Fibroblast of the conjunctiva (primary cell): ENCODE data around the gene CAMK4.

Experiments used
- DNase-seq: peaks from one replicate; pipeline ENCODE4 v3.0.0-alpha.2; 2010; ENCODE audit warnings: low read depth

Gene CAMK4

DNA sequence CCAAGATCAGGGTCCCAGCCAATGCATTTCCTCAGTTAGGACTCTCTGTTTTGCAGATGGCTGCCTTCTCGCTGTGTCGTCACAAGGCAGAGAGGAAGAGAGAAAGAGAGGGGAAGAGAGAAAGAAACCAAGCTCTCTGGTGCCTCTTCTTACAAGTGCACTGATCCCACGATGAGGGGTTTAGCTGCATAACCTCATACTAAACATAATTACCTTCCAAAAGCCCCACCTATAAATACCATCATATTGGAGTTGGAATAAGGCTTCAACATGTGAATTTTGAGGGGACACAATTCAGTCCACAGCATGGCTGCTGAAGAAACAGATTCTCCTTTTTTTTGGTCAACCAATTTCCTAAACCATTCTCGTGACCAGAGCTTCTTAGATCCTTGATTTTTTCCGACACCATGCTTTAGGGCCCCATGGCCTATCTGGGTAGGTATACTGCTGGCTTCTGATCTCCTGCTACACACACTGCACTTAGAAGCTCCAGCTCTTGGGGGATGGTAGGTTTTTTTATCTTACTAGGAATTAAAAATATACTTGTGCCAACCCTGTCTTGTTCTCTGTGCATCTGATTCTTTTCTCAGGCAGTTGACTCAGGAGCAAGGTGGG is 5.1 kb downstream of the CAMK4 start:
- no peak for DNase-seq

DNA sequence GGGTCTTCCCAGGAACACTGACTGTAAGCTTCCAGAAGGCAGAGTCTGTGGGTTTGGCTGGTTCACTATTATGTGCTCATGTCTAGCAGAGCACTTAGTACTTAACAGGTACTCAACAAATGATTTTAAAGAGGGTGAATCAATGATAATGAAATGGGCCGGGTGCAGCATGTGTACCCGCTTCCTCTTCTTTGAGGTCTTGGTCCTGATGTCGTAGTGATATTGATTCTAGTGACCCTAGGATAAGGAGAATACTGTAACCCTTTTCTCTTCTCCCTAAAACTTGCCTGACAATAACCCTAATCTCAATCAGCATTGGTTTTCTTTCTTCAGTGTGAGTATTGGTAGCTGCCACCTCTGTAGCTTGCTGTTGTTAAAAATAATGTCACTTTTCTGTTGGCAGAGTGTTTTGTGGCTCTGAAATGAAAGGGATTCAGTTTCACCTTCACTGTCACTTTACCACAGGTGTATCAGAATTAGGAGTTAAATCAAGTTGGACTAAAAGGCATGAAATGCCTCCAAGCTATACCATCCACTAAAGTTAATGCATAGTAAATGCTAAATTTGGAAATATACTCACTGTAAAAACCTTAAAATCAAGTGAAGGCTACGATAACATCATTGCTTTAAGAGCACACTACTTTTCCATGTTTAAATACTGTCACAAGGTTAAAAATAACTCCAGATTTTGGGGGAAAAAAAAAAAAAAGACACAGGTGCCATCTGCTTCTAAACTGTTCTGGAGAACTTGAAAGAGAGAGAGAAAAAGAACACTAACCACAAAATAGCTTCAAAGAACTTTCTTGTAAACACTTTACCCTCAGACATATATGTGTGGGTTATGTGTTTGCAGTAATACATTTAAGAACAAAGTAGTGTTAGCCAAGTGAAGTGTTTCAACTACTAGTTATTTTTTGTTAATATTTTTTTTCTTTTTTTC is 6.0 kb downstream of the CAMK4 start:
- DNase-seq, result no peak

DNA sequence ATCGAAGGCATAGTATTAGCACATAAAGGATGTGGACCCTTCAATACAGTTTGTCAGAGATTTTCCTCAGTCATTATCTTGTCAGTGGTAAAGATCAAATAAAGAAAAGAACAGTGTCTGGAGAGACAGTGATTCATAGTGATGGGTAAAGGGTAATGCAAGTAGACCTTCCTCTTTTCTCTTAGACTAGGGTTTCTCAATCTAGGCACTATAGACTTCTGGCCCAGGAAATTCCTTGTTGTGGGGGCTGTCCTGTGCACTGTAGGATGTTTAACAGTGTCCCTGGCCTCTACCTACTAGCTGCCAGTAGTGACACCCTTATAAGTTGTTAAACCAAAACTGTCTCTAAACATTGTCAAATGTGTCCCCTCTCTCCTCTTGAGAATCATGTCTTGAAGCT is 6.9 kb downstream of the CAMK4 start:
- no peak for DNase-seq

DNA sequence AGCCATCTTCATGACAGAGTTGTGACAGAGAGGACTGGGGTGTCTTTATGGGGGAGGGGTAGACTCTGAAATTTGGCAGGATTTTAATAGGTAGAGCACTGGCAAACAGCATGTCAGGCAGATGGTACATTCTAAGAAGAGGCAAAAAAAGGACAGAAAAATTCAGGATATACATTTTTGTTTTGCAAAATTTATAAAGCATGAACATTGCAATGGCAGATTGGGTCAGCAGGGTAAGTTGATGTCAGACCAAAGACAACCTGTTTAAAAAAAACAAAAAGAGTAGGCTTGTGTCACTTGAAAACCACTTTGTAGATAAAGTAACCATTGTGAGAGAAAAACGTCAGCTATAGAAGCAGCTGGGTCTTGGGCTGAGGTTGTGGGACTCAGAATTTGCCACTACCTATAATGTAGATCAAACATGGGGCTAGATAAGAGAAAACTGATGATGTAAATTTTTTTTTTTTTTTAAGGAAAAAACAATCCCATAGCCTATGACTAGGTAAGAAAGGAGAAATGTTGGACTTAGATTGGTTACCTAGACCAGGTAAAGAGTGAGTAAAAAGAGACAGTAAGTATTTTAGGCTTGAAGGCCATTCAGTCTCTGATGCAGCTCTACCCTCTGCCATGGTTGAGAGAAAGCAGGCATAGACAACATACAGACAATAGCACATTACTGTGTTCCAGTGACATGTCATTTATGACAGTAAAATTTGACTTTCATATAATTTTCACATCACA is 8.3 kb downstream of the CAMK4 start:
- no peak for DNase-seq

DNA sequence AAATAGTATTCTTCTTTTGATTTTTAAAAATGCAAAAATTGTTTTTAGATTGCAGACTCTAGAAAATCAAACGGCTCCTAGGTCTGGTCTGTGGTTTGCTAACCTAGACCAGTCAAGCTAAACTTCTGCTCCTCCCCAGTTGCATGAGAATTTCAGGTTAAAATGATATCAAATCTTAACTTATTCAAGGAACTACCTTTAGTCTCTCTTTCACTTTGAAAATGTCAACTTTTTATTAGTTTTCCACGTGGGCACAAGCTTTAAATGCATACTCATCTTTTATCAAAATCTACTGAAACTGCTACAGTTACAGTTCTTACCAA is 8.8 kb downstream of the CAMK4 start:
- DNase-seq, result no peak

DNA sequence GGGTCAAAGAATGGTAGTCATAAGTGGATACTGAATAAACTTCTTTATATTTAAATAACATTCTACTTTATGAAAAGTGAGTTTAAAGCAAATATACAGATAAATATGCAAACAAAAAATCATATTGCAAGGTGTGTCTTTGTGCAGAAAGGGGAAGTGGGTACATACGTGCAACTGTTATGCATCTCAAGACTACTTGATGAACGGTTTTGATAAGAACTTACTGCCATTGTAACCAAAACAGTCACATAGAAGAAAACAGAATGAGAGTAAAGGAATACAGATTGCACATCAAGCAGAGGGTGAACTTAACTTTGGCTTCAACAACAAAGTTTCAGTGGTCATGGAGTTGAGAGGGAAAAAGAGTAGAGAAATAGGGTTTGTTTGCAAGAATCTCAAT is 9.9 kb downstream of the CAMK4 start:
- DNase-seq, result no peak

DNA sequence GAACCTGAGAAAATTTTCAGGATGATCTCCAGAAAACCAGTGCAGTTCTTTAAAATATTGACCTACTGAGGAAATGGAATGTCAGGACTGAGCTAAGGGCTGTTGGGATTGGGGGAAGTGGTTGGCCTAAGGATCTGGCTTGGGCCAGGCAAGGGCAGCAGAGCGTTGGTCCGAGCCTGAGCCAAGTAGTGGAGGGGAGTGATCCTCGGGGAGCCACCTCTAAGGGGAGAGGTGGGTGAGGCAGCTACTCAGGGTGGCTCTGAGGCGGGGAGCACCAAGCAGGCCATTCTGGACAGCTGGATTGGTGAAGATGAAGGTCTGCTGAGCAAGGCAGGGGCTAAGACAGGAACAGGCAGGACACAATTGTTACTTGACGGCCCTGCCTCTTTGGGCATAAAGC is 11.5 kb downstream of the CAMK4 start:
- DNase-seq, result no peak

DNA sequence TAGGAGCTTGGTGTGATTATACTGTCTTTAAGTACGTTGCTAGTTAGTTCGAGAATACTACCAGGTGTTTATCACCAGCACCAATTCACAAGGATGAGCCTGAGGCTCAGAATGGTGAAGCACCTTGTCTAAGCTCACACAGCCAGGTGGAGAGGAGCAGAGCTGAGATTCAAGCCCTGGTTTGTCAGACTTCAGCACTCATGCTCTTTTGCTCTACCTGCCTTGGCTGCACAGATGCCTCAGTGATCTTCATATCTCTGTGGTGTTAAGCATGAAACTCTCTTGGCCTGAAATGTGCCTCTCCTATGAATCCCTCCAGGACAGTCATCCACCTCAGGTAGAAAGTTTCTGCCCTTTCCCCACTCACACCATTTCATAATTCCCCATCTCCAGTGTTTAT is 12.2 kb downstream of the CAMK4 start:
- no peak for DNase-seq

DNA sequence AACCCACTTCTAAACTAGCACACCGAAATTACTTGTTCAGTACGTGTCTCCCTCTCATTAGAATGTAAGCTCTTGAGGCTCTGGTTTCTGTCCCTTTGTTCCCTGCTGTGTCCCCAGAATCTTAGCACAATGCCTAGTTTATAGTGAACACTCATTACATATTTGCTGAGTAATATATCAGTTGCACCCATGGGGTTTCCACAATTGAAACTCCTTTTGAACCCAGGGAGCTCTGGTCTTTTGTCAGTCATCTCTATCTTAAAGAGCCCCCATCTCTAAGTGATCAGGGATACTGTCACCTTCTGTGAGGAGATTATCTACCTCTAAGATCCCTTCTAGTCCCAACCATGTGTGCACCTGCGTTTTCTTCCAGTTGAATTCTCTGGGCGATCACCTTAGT is 12.8 kb downstream of the CAMK4 start:
- no peak for DNase-seq

DNA sequence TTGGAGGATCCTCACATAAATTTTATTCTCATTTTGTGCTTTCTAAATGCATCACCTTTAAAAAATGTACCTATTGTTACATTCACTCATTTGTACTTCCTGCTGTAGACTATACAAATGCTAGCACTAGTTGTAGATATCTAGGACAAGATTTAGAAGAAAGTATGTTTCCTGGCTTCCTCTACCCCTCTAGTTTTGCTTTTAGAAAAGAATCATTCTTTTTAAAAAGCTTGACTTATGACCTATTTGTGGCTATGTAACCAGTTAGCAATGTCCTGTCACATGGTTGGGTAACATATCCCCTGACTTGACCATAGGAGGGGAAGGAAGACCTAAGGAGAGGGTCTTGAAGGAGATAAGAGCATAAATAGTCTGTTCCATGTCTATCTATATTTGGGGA is 13.3 kb downstream of the CAMK4 start:
- DNase-seq, result no peak

DNA sequence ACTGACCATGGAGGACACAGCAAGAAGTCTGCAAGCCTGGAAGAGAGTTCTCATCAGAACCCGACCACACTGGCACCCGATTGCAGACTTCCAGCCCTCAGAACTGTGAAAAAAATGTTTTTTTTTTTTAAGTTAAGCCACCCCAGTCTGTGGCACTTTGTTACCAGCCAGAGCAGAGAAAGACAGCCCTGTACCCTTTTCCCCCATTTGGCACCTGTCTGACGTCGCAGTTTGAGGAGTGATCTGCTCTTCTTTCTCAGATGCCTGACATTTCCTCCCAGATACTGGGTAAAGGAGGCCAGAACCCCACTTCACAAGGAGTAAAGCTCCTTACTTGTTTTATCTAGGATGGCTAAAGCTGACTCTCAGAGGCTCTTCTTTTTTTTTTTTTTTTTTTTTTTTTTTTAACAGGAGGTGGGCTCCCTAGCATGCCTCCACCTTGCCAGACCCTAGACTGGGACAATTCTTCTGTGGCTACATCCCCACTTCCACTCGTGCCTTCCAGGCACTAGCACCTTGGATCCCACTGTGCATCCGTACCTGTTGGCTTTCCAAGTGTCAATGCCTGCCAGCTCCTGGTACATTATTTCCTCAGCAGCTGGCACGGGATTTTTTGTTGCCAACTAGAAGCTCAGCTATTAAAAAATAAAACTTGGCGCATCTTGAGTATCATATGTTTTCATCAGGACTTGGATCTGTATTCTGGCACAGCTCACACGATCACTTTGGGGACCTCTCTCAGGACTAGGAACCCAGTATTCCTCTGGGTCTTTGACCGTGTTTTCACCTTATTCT is 14.4 kb downstream of the CAMK4 start:
- no peak for DNase-seq

DNA sequence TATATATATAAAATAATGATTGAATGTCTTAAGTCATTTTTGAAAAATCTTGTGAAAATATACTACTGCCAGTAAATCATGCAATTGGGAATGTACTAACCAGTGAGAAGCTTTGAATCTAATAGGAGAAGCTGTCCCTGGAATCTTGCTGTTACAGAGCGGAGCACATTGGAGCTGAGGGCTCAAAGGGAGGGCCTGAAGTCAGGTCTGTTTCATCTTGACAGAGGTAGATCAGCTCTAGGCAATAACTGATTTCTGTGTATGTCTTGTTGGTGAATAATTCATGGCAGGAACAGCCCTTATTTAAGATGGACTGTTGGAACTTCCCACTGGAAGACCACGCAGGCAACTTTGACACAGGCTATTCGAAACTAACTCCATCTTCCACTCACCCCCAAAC is 17.5 kb downstream of the CAMK4 start:
- no peak for DNase-seq

DNA sequence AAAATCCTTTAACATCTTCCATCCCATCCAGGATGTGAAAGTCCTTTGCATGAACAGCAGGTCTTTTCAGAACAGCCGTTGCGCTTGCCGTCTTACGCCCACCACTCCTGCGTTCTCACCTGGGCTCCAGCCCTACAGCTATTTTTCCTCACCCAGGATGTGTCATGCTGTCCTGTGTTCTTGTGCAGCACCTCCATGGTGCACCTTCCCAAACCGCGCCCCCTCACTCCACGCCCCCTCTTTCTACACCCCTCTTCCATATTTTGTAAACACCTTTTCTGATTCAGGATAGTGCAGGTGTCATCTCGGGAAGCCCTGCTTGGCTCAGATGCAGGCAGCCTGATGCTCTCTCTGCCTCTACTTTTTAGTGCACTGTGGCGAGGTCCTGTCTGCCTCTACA is 18.4 kb downstream of the CAMK4 start:
- DNase-seq, result no peak

DNA sequence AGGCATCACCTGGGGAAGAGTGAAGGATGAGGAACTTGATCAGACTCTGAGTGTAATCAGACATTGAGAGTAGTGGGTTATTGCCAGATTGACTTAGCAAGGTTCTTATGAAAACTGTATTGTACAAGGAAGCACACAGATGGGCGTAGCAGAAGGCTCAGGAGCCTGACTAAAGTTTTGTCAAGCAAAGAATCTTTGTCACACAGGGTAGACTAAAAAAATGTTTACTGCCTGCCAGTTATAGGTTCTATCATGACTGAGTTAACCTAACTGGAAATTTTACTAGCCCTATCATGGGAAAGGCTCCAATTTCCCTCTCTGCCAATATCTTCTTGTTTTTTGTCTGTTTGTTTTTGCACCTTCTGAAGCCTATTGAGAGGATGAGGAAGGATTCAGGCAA is 19.1 kb downstream of the CAMK4 start:
- DNase-seq, result no peak

DNA sequence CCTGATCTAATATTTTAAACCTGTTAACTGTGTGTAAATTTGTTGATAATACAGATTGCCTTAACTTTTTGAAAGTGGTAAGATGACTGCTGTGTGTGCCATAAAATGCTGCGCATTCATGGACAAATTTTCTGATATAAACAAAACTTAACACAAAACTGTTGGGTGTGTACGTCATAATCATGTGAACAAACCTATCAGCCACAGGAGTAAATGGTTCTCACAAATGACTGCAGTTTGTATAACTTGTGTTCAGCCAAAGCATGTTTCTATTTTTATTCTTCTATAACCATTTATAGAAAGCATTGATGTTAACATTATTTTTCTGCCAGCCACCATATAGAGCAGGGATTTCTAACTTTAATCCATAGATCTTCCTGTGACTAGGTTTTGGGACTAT is 21.5 kb downstream of the CAMK4 start:
- no peak for DNase-seq

DNA sequence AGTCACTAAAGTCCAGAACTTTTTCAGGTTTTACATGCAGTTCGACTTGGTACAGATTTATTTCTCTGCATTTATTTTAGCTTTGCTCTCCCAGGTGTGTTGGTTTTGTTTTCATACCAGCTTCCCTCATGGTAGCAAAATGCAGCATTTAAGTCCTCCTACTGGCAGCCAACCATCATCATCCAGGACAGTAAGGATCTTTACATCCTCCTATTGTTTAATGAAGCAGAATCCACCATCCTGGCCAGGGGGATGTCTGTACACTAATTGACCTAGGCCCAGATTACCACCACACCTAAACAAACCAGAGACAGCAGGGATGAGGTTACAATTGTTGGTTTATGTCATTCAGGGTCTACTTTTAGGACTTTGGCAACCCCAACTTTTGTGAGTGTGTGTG is 22.3 kb downstream of the CAMK4 start:
- DNase-seq, result no peak

DNA sequence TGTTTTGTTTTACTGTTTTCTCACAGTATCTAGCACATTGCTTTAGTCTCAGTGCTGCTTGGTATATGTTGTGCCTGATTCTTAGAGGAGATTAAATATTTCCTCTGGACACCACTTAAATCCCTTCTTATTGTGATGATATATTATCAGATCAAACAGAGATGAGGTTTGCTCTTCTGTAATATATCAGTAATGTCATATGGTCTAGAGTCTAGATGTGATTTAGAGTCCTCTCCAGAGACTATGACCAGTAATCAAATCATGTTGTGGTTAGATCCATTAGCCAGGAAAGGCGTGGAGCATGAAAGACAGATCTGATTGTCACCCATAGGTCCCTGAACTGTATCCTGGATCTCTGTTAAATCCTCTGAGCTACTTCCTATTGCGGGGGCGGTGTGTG is 24.4 kb downstream of the CAMK4 start:
- no peak for DNase-seq

DNA sequence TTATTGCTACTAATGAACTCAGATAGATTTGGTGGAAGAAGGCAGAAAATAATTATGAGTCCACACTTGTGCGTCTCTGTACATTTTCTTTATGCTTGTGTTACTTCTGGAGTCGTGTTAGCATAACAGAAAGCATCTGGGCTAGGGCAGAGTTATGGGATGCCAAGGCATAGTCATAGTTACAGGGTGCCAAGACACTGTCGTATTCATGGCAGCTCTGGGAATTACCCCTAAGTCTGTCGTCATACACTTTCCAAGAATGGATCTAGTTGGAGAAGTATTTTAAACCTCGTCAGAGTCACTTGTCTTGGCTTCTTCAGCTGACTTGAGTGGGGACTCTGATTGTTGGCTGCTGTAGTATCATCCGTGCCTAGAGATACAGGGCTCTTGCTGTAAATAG is 27.7 kb downstream of the CAMK4 start:
- DNase-seq, result no peak

DNA sequence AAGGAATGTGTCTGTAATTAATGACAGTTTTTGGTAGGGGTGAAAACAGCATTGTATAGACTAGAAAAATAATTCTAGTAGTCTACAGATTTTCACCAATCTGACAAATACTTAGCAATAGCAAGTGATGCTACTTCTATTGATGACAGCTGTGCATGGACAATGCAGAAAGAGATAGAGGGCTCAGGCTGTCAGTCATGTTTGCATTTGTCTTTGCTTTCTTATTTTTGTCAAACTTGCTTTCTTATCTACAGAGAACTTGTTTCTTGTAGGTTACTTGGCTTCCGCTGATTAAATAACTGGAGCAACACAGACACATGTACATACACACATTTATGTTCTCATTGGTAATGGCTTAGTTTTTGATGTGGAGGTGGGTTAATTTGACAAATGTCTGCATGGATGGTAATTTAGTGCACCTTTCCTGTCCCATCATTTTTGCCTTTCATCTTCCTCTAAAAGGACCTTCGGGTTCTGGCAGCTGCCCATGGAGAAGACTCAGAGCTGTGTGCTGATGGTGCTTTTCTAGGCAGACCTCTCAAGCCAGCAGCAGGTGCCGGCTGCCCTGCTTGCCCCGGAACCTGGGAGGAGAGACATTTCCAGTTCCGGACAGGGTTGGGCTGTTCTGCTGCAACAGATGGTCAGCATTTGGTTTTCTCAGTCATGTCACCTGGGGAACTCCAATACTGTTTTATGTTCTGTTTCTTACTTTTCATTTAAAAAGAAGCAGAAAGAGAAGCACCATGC is 28.8 kb downstream of the CAMK4 start:
- no peak for DNase-seq

DNA sequence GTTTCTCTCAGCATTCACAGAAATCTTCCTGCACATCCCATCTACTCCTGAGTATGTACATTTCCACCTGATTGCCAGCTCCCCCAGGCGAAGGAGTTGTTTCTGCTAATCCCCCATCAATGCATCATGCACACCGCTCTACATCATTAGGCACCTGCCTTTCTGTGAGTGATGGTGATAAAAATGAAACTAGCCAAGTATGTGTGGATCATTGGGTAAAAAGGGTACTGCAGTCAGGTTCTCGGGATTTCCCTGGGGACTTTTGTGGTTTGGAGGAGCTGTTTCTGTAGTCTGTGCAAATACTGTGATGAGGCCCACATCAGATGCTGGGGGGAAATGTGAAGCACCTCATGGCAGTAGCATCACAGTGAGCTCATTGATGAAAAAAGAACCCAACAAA is 30.4 kb downstream of the CAMK4 start:
- DNase-seq, result peak; percentile 4

DNA sequence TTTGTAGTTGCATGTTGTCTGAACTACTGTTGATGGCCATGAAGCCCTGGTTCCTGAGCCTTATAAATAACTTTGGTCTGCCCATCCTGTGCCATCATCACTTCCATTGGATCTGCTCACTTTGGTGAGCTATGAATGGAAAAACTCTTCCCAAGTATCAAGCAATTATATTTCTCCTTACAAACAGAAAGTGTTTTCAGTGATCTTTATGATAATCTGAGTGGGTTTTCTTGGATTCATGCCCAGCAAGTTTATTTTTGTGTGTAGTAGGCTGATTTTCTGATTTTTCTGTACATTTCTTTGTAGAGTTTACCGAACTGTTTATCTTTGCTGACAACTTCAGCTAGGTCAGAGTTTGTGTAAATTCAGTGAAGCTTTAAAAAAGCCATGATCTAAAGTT is 31.0 kb downstream of the CAMK4 start:
- DNase-seq, result no peak

DNA sequence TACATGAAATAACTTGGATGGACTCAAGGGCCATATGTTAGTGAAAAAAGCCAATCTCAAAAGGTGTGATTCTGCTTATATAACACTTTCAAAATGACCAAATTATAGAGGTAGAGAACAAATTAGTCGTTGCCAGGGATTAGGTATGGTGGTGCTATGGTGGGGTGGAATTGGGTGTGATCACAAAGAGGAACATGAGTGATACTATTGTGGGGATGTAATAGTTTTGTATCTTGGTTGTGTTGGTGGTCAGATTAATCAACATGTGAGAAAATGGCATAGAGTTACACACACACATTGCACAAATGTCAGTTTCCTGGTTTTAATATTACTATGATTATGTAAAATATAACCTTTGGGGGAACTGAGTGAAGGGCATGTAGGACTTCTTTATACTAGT is 31.9 kb downstream of the CAMK4 start:
- no peak for DNase-seq
